IMR-90 (cell line): ENCODE results near the gene PCDHB11. TPM values are rescaled to one million over a fixed set of nuclear protein-coding genes. Genes with fewer than 3 reads are reported as not detected.
"Not testable (repeated sequence)": the region's sequence is repeated elsewhere in the genome, so short reads cannot be mapped to it uniquely, and the experiment has no call there.

Experiments used
- ATAC-seq: fragments of 200-7000 bp; cut with Tn5 transposase; 2 replicates; pipeline ENCODE4 v1.9.1; 2020; ENCODE audit warnings: low read depth, mild to moderate bottlenecking, moderate library complexity
- BruUV-seq: library from RNA; stranded (reverse); fragments of 400-500 nt; replicated peaks from 2 replicates; lab custom pipeline; 2021; lab: Mats Ljungman, UMichigan
- CTCF ChIA-PET: fragments of 300-600 bp; formaldehyde crosslinking; extraction: SDS; loops from one replicate; lab custom pipeline; 2021; ENCODE audit warnings: antibody characterized with exemption; lab: Yijun Ruan, JAX
- POLR2A ChIA-PET: fragments of 300-600 bp; sonication (Branson Sonifier 250); formaldehyde crosslinking; loops from one replicate; lab custom pipeline; 2022; ENCODE audit warnings: antibody characterized with exemption; ENCODE audit not compliant: unreplicated experiment; lab: Charles Lee
- DNase-seq: peaks from one replicate; pipeline ENCODE4 v3.0.0; 2013
- H2AFZ ChIP-seq: replicated peaks from 2 replicates; pipeline ENCODE3; 2013; ENCODE audit warnings: low read length, mild to moderate bottlenecking; ENCODE audit not compliant: poor library complexity
- H2AK5ac ChIP-seq: 2 replicates; pipeline ENCODE4 v1.6.1; 2013; ENCODE audit warnings: low read depth, low read length, inconsistent platforms
- H2AK9ac ChIP-seq: replicated peaks from 2 replicates; pipeline ENCODE3; 2013; ENCODE audit warnings: mild to moderate bottlenecking, low read depth, low read length, moderate library complexity; ENCODE audit not compliant: poor library complexity
- H2BK120ac ChIP-seq: 2 replicates; pipeline ENCODE4 v1.6.1; 2013; ENCODE audit warnings: low read depth, low read length, inconsistent platforms
- H2BK15ac ChIP-seq: 3 replicates; pipeline ENCODE4 v1.6.1; 2013; ENCODE audit warnings: low read depth, low read length, inconsistent platforms
- H2BK20ac ChIP-seq: 2 replicates; pipeline ENCODE4 v1.6.1; 2013; ENCODE audit warnings: low read depth, mild to moderate bottlenecking, inconsistent platforms, low read length, moderate library complexity
- H2BK5ac ChIP-seq: 2 replicates; pipeline ENCODE4 v1.6.1; 2013; ENCODE audit warnings: mild to moderate bottlenecking, low read depth, low read length, inconsistent platforms; ENCODE audit not compliant: poor library complexity, severe bottlenecking
- H3K14ac ChIP-seq: replicated peaks from 2 replicates; pipeline ENCODE4 v1.6.1; 2013; ENCODE audit warnings: low read depth, low read length, inconsistent platforms
- H3K18ac ChIP-seq: 2 replicates; pipeline ENCODE4 v1.6.1; 2013; ENCODE audit warnings: low read depth, low read length, control low read depth
- H3K23ac ChIP-seq: 2 replicates; pipeline ENCODE4 v1.6.1; 2013; ENCODE audit warnings: low read depth, low read length, inconsistent platforms
- H3K27ac ChIP-seq: 2 replicates; pipeline ENCODE4 v1.5.1; 2013; ENCODE audit warnings: mild to moderate bottlenecking, control low read depth, low read length; ENCODE audit not compliant: insufficient read depth
- H3K27me3 ChIP-seq: 2 replicates; pipeline ENCODE4 v1.6.1; 2013; ENCODE audit warnings: low read length; ENCODE audit not compliant: control insufficient read depth, insufficient read depth
- H3K36me3 ChIP-seq: 2 replicates; pipeline ENCODE4 v1.6.1; 2013; ENCODE audit warnings: low read length, mixed read lengths; ENCODE audit not compliant: control insufficient read depth, insufficient read depth
- H3K4ac ChIP-seq: 2 replicates; pipeline ENCODE4 v1.6.1; 2013; ENCODE audit warnings: low read depth, low read length, inconsistent platforms
- H3K4me1 ChIP-seq: 2 replicates; pipeline ENCODE4 v1.6.1; 2013; ENCODE audit warnings: low read length, mixed read lengths; ENCODE audit not compliant: control insufficient read depth, insufficient read depth
- H3K4me2 ChIP-seq: 2 replicates; pipeline ENCODE4 v1.6.1; 2013; ENCODE audit warnings: low read depth, mild to moderate bottlenecking, control low read depth, low read length, moderate library complexity
- H3K4me3 ChIP-seq: 2 replicates; pipeline ENCODE4 v1.5.1; 2013; ENCODE audit warnings: low read depth, mild to moderate bottlenecking, control low read depth, low read length, moderate library complexity; ENCODE audit not compliant: insufficient read depth
- H3K56ac ChIP-seq: 2 replicates; pipeline ENCODE4 v1.6.1; 2013; ENCODE audit warnings: low read length, inconsistent platforms; ENCODE audit not compliant: insufficient read depth; ENCODE audit errors: extremely low read depth
- H3K79me1 ChIP-seq, 2 experiments: 2 replicates each; pipeline ENCODE4 v1.6.1; 2013; ENCODE audit warnings: low read length in 2 of 2, inconsistent platforms in 1 of 2, low read depth in 1 of 2
- H3K9ac ChIP-seq: 2 replicates; pipeline ENCODE4 v1.6.1; 2013; ENCODE audit warnings: low read depth, low read length, control low read depth
- H3K9me1 ChIP-seq: 2 replicates; pipeline ENCODE4 v1.6.1; 2013; ENCODE audit warnings: low read length, inconsistent platforms; ENCODE audit not compliant: insufficient read depth
- H3K9me3 ChIP-seq: 2 replicates; pipeline ENCODE4 v1.6.1; 2013; ENCODE audit warnings: low read length; ENCODE audit not compliant: control insufficient read depth, insufficient read depth
- H4K20me1 ChIP-seq: 2 replicates; pipeline ENCODE4 v1.6.1; 2013; ENCODE audit warnings: low read length, inconsistent platforms; ENCODE audit not compliant: insufficient read depth
- H4K5ac ChIP-seq: 2 replicates; pipeline ENCODE4 v1.6.1; 2013; ENCODE audit warnings: mild to moderate bottlenecking, low read depth, low read length, control low read depth
- H4K8ac ChIP-seq, 2 experiments: 2 replicates each; pipeline ENCODE4 v1.6.1; 2013; ENCODE audit warnings: low read depth in 2 of 2, low read length in 2 of 2, control low read depth in 1 of 2, inconsistent platforms in 1 of 2
- H4K91ac ChIP-seq: 2 replicates; pipeline ENCODE4 v1.6.1; 2013; ENCODE audit warnings: low read depth, low read length, inconsistent platforms; ENCODE audit not compliant: insufficient read depth
- WGBS, 2 experiments: methylation state at CpG; one replicate each; pipeline versions ENCODE4 v1.1.5 to v1.1.7; 2013; ENCODE audit warnings: missing lambda C conversion rate in 2 of 2; ENCODE audit not compliant: insufficient read length in 1 of 2; ENCODE audit errors: extremely low coverage in 2 of 2; 5-methylcytosine and 5-hydroxymethylcytosine counted together
- dilution Hi-C: fragments of 300-500 bp; cut with HindIII; formaldehyde crosslinking; loops from one replicate; pipeline ENCODE4 v1.14.3; 2018; ENCODE audit warnings: low sequenced_read_pairs; ENCODE audit not compliant: unreplicated experiment
- in situ Hi-C: fragments of 300-500 bp; cut with MboI; formaldehyde crosslinking; loops from 3 replicates; pipeline ENCODE4 v1.14.3; 2019; ENCODE audit warnings: low sequenced_read_pairs, inconsistent platforms, mixed read lengths
- intact Hi-C: fragments of 100-400 bp; cut with micrococcal nuclease; formaldehyde crosslinking; loops from 2 replicates; pipeline ENCODE4 v1.10.0; 2022
- polyA plus RNA-seq, 3 experiments: library from polyadenylated mRNA; depleted of rRNA; stranded (reverse); fragments of >200 nt; gene quantifications; 2 replicates each; pipeline ENCODE4 v1.2.3, GENCODE V29; 2012; ENCODE audit warnings: low replicate concordance in 1 of 3
- total RNA-seq: library from RNA; depleted of rRNA; stranded (reverse); fragments of >200 nt; gene quantifications from 2 replicates; pipeline ENCODE4 v1.2.3, GENCODE V29; 2012

PCDHB11 gene
- total and polyA plus RNA-seq, 2 of the 4 experiments (the other 2 are of a cell fraction) = under 0.01 to 0.05 TPM

GRCh38 chr5:141188682-141189081, 10.7 kb upstream of the PCDHB11 start:
- BruUV-seq, H3K27ac ChIP-seq, H3K4me3 ChIP-seq, DNase-seq, H2BK20ac ChIP-seq, H2BK120ac ChIP-seq, H2BK5ac ChIP-seq, H2AK5ac ChIP-seq, in situ Hi-C loops, H2AFZ ChIP-seq, H3K27me3 ChIP-seq, H3K14ac ChIP-seq, intact Hi-C loops, POLR2A ChIA-PET, H4K20me1 ChIP-seq, H2AK9ac ChIP-seq, H3K4ac ChIP-seq, H3K4me2 ChIP-seq, ATAC-seq, H3K23ac ChIP-seq, CTCF ChIA-PET, H3K9me1 ChIP-seq, H4K8ac ChIP-seq, H2BK15ac ChIP-seq, H4K91ac ChIP-seq, H3K9ac ChIP-seq, H4K5ac ChIP-seq, H3K56ac ChIP-seq, H3K36me3 ChIP-seq, dilution Hi-C loops, H3K18ac ChIP-seq, H3K4me1 ChIP-seq, H3K79me1 ChIP-seq: not testable (repeated sequence)
- no CpG with 5 or more reads among the region's 37 CpGs for WGBS, 2 experiments
- H3K9me3 ChIP-seq = peaks cover 15% of the 10 kb centered on the region; the same call in 1 of the 2 replicates

GRCh38 chr5:141189131-141189530, 10.3 kb upstream of the PCDHB11 start:
- H3K27ac ChIP-seq, H4K20me1 ChIP-seq, H2BK120ac ChIP-seq, CTCF ChIA-PET, H3K4me3 ChIP-seq, H3K79me1 ChIP-seq, H3K4me1 ChIP-seq, H2AK5ac ChIP-seq, H3K36me3 ChIP-seq, H2AFZ ChIP-seq, H3K4ac ChIP-seq, H2BK15ac ChIP-seq, H3K27me3 ChIP-seq, H3K4me2 ChIP-seq, intact Hi-C loops, H3K23ac ChIP-seq, H4K91ac ChIP-seq, H4K8ac ChIP-seq, H2BK20ac ChIP-seq, DNase-seq, dilution Hi-C loops, H4K5ac ChIP-seq, BruUV-seq, H2AK9ac ChIP-seq, H3K9me1 ChIP-seq, H3K18ac ChIP-seq, H3K56ac ChIP-seq, ATAC-seq, POLR2A ChIA-PET, in situ Hi-C loops, H3K14ac ChIP-seq, H2BK5ac ChIP-seq, H3K9ac ChIP-seq: not testable (repeated sequence)
- peaks cover 15% of the 10 kb centered on the region; the same call in 1 of the 2 replicates for H3K9me3 ChIP-seq
- WGBS, 2 experiments = 25% methylated on average over 4 of the region's 35 CpGs; no CpG with 5 or more reads in 1 of the 2 experiments
